CD4-positive, alpha-beta T cell treated with Interleukin-17A for 4 hours (primary cell): Measurements from ENCODE around the gene HSD17B7.

Experiments used
- DNase-seq: peaks from one replicate; pipeline ENCODE4 v3.0.0-alpha.2; 2020; ENCODE audit warnings: mixed read lengths

HSD17B7 gene

GRCh38 chr1:162861625-162862024 is 71.1 kb downstream of the HSD17B7 start:
- no peak for DNase-seq
